Keratinocyte (primary cell): ENCODE data around the gene RTKN. TPM values are rescaled to one million over a fixed set of nuclear protein-coding genes. Genes with fewer than 3 reads are reported as not detected.

ENCODE experiments used
- DNase-seq: peaks from one replicate; pipeline ENCODE4 v3.0.0-alpha.2; 2011; ENCODE audit warnings: low read depth, missing footprints, low spot score
- FAIRE-seq: peaks from 2 replicates; lab custom pipeline; 2011; peaks lifted over from hg19 to GRCh38; lab: Jason Lieb, UNC
- H2AFZ ChIP-seq: 2 replicates; pipeline ENCODE4 v1.6.0; 2012; ENCODE audit warnings: low read length, control low read depth, inconsistent platforms; ENCODE audit not compliant: control insufficient read depth
- H3K27ac ChIP-seq: 2 replicates; pipeline ENCODE4 v1.5.1; 2011; ENCODE audit warnings: low read length; ENCODE audit not compliant: control insufficient read depth, insufficient read depth
- H3K27me3 ChIP-seq: 3 replicates; pipeline ENCODE4 v1.6.0; 2011; ENCODE audit warnings: low read length; ENCODE audit not compliant: control insufficient read depth, insufficient read depth; ENCODE audit errors: extremely low read depth
- H3K36me3 ChIP-seq, 2 experiments: 2 replicates in 1 of 2; 3 replicates in 1 of 2; pipeline ENCODE4 v1.5.1; 2011; ENCODE audit warnings: low read length in 2 of 2, mild to moderate bottlenecking in 1 of 2; ENCODE audit not compliant: control insufficient read depth in 2 of 2, insufficient read depth in 2 of 2; ENCODE audit errors: extremely low read depth in 1 of 2
- H3K4me1 ChIP-seq: 3 replicates; pipeline ENCODE4 v1.5.1; 2011; ENCODE audit warnings: low read length; ENCODE audit not compliant: control insufficient read depth, insufficient read depth; ENCODE audit errors: extremely low read depth
- H3K4me2 ChIP-seq: 3 replicates; pipeline ENCODE4 v1.6.0; 2011; ENCODE audit warnings: low read depth, low read length; ENCODE audit not compliant: control insufficient read depth, insufficient read depth; ENCODE audit errors: extremely low read depth
- H3K4me3 ChIP-seq, 3 experiments: fragments of 200-600 bp in 1 of 3; sonication (generic) in 1 of 3; 2 replicates in 2 of 3; 3 replicates in 1 of 3; pipeline ENCODE4 v1.5.1; 2011 to 2016; ENCODE audit warnings: low read length in 3 of 3, mild to moderate bottlenecking in 3 of 3, control low read depth in 2 of 3, inconsistent platforms in 1 of 3, low read depth in 1 of 3, mixed read lengths in 1 of 3, mixed run types in 1 of 3, moderate library complexity in 1 of 3; ENCODE audit not compliant: control insufficient read depth in 2 of 3, insufficient read depth in 2 of 3; ENCODE audit errors: extremely low read depth in 1 of 3
- H3K79me2 ChIP-seq: 2 replicates; pipeline ENCODE4 v1.6.0; 2012; ENCODE audit warnings: low read length; ENCODE audit not compliant: control insufficient read depth, insufficient read depth
- H3K9ac ChIP-seq: 3 replicates; pipeline ENCODE4 v1.6.0; 2011; ENCODE audit warnings: low read length; ENCODE audit not compliant: control insufficient read depth, insufficient read depth; ENCODE audit errors: extremely low read depth
- H3K9me1 ChIP-seq: 3 replicates; pipeline ENCODE4 v1.6.0; 2011; ENCODE audit warnings: low read length; ENCODE audit not compliant: control insufficient read depth, insufficient read depth; ENCODE audit errors: extremely low read depth
- H3K9me3 ChIP-seq: 2 replicates; pipeline ENCODE4 v1.5.1; 2012; ENCODE audit warnings: low read depth, low read length; ENCODE audit not compliant: control insufficient read depth
- H4K20me1 ChIP-seq: 3 replicates; pipeline ENCODE4 v1.6.0; 2011; ENCODE audit warnings: low read length; ENCODE audit not compliant: control insufficient read depth, insufficient read depth; ENCODE audit errors: extremely low read depth
- EZH2 ChIP-seq: IDR thresholded peaks from one replicate; pipeline ENCODE4 v1.6.1; 2012; ENCODE audit warnings: inconsistent platforms, mild to moderate bottlenecking, low read length, moderate library complexity
- dilution Hi-C: fragments of 300-500 bp; cut with MboI; formaldehyde crosslinking; loops from one replicate; pipeline ENCODE4 v1.7.0; 2020; ENCODE audit warnings: low sequenced_read_pairs; ENCODE audit not compliant: extremely low pct_ligation_motif_present
- polyA plus RNA-seq, 5 experiments: library from polyadenylated mRNA; depleted of rRNA in 3 of 5; stranded (reverse) in 3 of 5; stranded (forward) in 1 of 5; unstranded in 1 of 5; fragments of >200 nt; gene quantifications; 1 replicate in 1 of 5; 2 replicates in 3 of 5; 3 replicates in 1 of 5; pipeline versions ENCODE4 v1.2.1 to v1.2.3, GENCODE V29; 2011 to 2012; ENCODE audit warnings: missing spikeins in 2 of 5, low read depth in 1 of 5, low replicate concordance in 1 of 5
- TF ChIP-seq, protein P1 (sequence below), 3 experiments: IDR thresholded peaks in 1 of 3; conservative IDR thresholded peaks in 1 of 3; optimal IDR thresholded peaks in 1 of 3; 2 replicates in 2 of 3; 3 replicates in 1 of 3; pipeline versions ENCODE3 to v1.5.1; 2011; ENCODE audit warnings: low read length in 3 of 3, mild to moderate bottlenecking in 3 of 3, moderate library complexity in 2 of 3, control low read depth in 1 of 3, inconsistent platforms in 1 of 3; ENCODE audit not compliant: insufficient read depth in 2 of 3; ENCODE audit errors: extremely low read depth in 1 of 3

The RTKN gene
- polyA plus RNA-seq, 1 donor (not counting 4 experiments of a cell fraction or from before 2014, with no cell fraction given): 110 TPM

- H3K4me3 ChIP-seq: no peak overlapping the region
- H2AFZ ChIP-seq: no peak overlapping the region
- no peak overlapping the region for H3K9ac ChIP-seq
- no peak for DNase-seq
- dilution Hi-C loops: no loop called here
- peaks cover 19 to 20% of the 10 kb centered on the region in 2 experiments for H3K36me3 ChIP-seq
- H3K79me2 ChIP-seq: peaks cover 43% of the 10 kb centered on the region
- peaks cover 18% of the 10 kb centered on the region for H4K20me1 ChIP-seq
- no peak for FAIRE-seq
- H3K9me3 ChIP-seq: no peaks in the 10 kb centered on the region
- H3K4me1 ChIP-seq: peaks cover 23% of the 10 kb centered on the region
- TF ChIP-seq, protein P1, sequence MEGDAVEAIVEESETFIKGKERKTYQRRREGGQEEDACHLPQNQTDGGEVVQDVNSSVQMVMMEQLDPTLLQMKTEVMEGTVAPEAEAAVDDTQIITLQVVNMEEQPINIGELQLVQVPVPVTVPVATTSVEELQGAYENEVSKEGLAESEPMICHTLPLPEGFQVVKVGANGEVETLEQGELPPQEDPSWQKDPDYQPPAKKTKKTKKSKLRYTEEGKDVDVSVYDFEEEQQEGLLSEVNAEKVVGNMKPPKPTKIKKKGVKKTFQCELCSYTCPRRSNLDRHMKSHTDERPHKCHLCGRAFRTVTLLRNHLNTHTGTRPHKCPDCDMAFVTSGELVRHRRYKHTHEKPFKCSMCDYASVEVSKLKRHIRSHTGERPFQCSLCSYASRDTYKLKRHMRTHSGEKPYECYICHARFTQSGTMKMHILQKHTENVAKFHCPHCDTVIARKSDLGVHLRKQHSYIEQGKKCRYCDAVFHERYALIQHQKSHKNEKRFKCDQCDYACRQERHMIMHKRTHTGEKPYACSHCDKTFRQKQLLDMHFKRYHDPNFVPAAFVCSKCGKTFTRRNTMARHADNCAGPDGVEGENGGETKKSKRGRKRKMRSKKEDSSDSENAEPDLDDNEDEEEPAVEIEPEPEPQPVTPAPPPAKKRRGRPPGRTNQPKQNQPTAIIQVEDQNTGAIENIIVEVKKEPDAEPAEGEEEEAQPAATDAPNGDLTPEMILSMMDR (optimal IDR thresholded peaks at IDR 0.05 in 1 of 3, IDR thresholded peaks at IDR 0.05 in 1 of 3, conservative IDR thresholded peaks at IDR 0.05 in 1 of 3; ENCODE audit: extremely low read depth in 1 of 3, insufficient read depth in 2 of 3, low read length in 3 of 3): no peak
- no peak for TF ChIP-seq EZH2
- H3K9me1 ChIP-seq: peaks cover 4% of the 10 kb centered on the region
- H3K27me3 ChIP-seq: no peaks in the 10 kb centered on the region
- H3K4me2 ChIP-seq: no peak overlapping the region
- no peak overlapping the region for H3K27ac ChIP-seq
Observed at GRCh38 chr2:74378007-74378406, 63.7 kb downstream of the RTKN start.

GRCh38 chr2:74375838-74376237, 65.9 kb downstream of the RTKN start:
- dilution Hi-C loops: no loop called here
- Histone ChIP-seq H2AFZ (no peak overlapping the region), H3K36me3 (peaks cover 28 to 29% of the 10 kb centered on the region in 2 experiments), H3K27ac (no peak overlapping the region), H3K27me3 (no peaks in the 10 kb centered on the region), H4K20me1 (peaks cover 18% of the 10 kb centered on the region), H3K9me3 (no peaks in the 10 kb centered on the region), H3K4me1 (peaks cover 28% of the 10 kb centered on the region), H3K9ac (no peak overlapping the region), H3K4me2 (no peak overlapping the region), H3K79me2 (peaks cover 34% of the 10 kb centered on the region), H3K4me3 (no peak overlapping the region), H3K9me1 (peaks cover 4% of the 10 kb centered on the region)
- no peak for DNase-seq
- TF ChIP-seq, protein P1 (optimal IDR thresholded peaks at IDR 0.05 in 1 of 3, IDR thresholded peaks at IDR 0.05 in 1 of 3, conservative IDR thresholded peaks at IDR 0.05 in 1 of 3; ENCODE audit: extremely low read depth in 1 of 3, insufficient read depth in 2 of 3, low read length in 3 of 3): no peak
- TF ChIP-seq EZH2: no peak
- no peak for FAIRE-seq

Other genes with a start within 250 kb of the RTKN start
- 50.9 to 114 TPM (median 80.3 TPM) in 3 replicates for gene MTHFD2, start 243.3 kb downstream of the RTKN start, polyA plus RNA-seq
- 0.08 to 0.45 TPM (median 0.22 TPM) in 3 replicates for gene SLC4A5, start 98.5 kb downstream of the RTKN start, polyA plus RNA-seq
- 110 to 137 TPM (median 119 TPM) in 3 replicates for gene DCTN1, start 61.6 kb downstream of the RTKN start, polyA plus RNA-seq
- 0.58 to 1.5 TPM (median 0.89 TPM) in 3 replicates for gene C2orf81, start 20.3 kb downstream of the RTKN start, polyA plus RNA-seq
- gene WDR54, start 20.2 kb downstream of the RTKN start, polyA plus RNA-seq: 35.2 to 54.6 TPM (median 35.2 TPM) in 3 replicates
- gene INO80B, start 13.2 kb upstream of the RTKN start, polyA plus RNA-seq: 16.8 to 23.9 TPM (median 18.8 TPM) in 3 replicates
- 72.3 to 143 TPM (median 75.5 TPM) in 3 replicates for gene WBP1, start 16.5 kb upstream of the RTKN start, polyA plus RNA-seq
- gene MOGS, start 23.4 kb upstream of the RTKN start, polyA plus RNA-seq: 52.8 to 72.0 TPM (median 63.1 TPM) in 3 replicates
- gene MRPL53, start 30.7 kb upstream of the RTKN start, polyA plus RNA-seq: 28.5 to 31.0 TPM (median 29.0 TPM) in 3 replicates
- 4.7 to 6.7 TPM (median 5.8 TPM) in 3 replicates for gene CCDC142, start 41.1 kb upstream of the RTKN start, polyA plus RNA-seq
- gene TTC31, start 41.1 kb upstream of the RTKN start, polyA plus RNA-seq: 16.8 to 18.2 TPM (median 17.7 TPM) in 3 replicates
- 0.09 to 0.11 TPM (median 0.10 TPM) in 3 replicates for gene LBX2, start 57.7 kb upstream of the RTKN start, polyA plus RNA-seq
- 29.1 to 42.2 TPM (median 33.6 TPM) in 3 replicates for gene PCGF1, start 65.8 kb upstream of the RTKN start, polyA plus RNA-seq
- gene TLX2, start 72.5 kb upstream of the RTKN start, polyA plus RNA-seq: not detected in 3 replicates
- 5.7 to 10.2 TPM (median 5.9 TPM) in 3 replicates for gene DQX1, start 84.3 kb upstream of the RTKN start, polyA plus RNA-seq
- gene AUP1, start 87.8 kb upstream of the RTKN start, polyA plus RNA-seq: 94.9 to 141 TPM (median 114 TPM) in 3 replicates
- gene HTRA2, start 88.0 kb upstream of the RTKN start, polyA plus RNA-seq: 25.5 to 30.8 TPM (median 27.8 TPM) in 3 replicates
- gene LOXL3, start 112.0 kb upstream of the RTKN start, polyA plus RNA-seq: 0.21 to 0.57 TPM (median 0.26 TPM) in 3 replicates
- 0.97 to 2.0 TPM (median 0.99 TPM) in 3 replicates for gene DOK1, start 112.8 kb upstream of the RTKN start, polyA plus RNA-seq
- gene M1AP, start 206.4 kb upstream of the RTKN start, polyA plus RNA-seq: 0.19 to 0.26 TPM (median 0.21 TPM) in 3 replicates
- gene SEMA4F, start 212.3 kb upstream of the RTKN start, polyA plus RNA-seq: 8.0 to 10.7 TPM (median 8.6 TPM) in 3 replicates